ENCODE data around the gene POTEM.
"Not testable (repeated sequence)": the region's sequence is repeated elsewhere in the genome, so short reads cannot be mapped to it uniquely, and the experiment has no call there.

POTEM gene

GRCh38 chr14:18967134-18967533 lies at the start of gene POTEM:
POTEM (plus strand) TSS chr14:18967434; CDS start chr14:18967486, 52 bp downstream.
- DNase-seq = not testable (repeated sequence)

GRCh38 chr14:18918345-18918744 lies 48.9 kb upstream of the POTEM start:
- DNase-seq = not testable (repeated sequence)

GRCh38 chr14:18920052-18920451 lies 47.2 kb upstream of the POTEM start:
- not testable (repeated sequence) for DNase-seq

- not testable (repeated sequence) for DNase-seq
These were observed 46.1 kb upstream of the POTEM start for GRCh38 chr14:18921055-18921701.

GRCh38 chr14:18936848-18937247 lies 30.4 kb upstream of the POTEM start:
- not testable (repeated sequence) for DNase-seq

GRCh38 chr14:18938733-18939132 lies 28.5 kb upstream of the POTEM start:
- not testable (repeated sequence) for DNase-seq

GRCh38 chr14:18949939-18950338 lies 17.3 kb upstream of the POTEM start:
- DNase-seq = not testable (repeated sequence)

- DNase-seq = not testable (repeated sequence)
These were observed 14.1 kb upstream of the POTEM start for GRCh38 chr14:18953085-18953484.

- not testable (repeated sequence) for DNase-seq
These were observed 11.4 kb upstream of the POTEM start for GRCh38 chr14:18955816-18956215.

- DNase-seq = not testable (repeated sequence)
These were observed 5.7 kb upstream of the POTEM start for GRCh38 chr14:18961576-18961975.

- DNase-seq = not testable (repeated sequence)
These were observed 5.1 kb upstream of the POTEM start for GRCh38 chr14:18962143-18962542.

- not testable (repeated sequence) for DNase-seq
These were observed 4.0 kb upstream of the POTEM start for GRCh38 chr14:18963276-18963675.

- DNase-seq = not testable (repeated sequence)
These were observed 2.4 kb upstream of the POTEM start for GRCh38 chr14:18964878-18965277.

GRCh38 chr14:19002566-19002965 lies 35.3 kb downstream of the POTEM start:
- DNase-seq = not testable (repeated sequence)

- not testable (repeated sequence) for DNase-seq
These were observed 39.3 kb downstream of the POTEM start for GRCh38 chr14:19006490-19006889.

- not testable (repeated sequence) for DNase-seq
These were observed 40.4 kb downstream of the POTEM start for GRCh38 chr14:19007678-19008077.

GRCh38 chr14:19011029-19011428 lies 43.8 kb downstream of the POTEM start:
- DNase-seq = not testable (repeated sequence)

GRCh38 chr14:19011703-19012102 lies 44.5 kb downstream of the POTEM start:
- not testable (repeated sequence) for DNase-seq

- DNase-seq = not testable (repeated sequence)
These were observed 48.0 kb downstream of the POTEM start for GRCh38 chr14:19015185-19015584.

- not testable (repeated sequence) for DNase-seq
These were observed 57.9 kb downstream of the POTEM start for GRCh38 chr14:19025080-19025589.

GRCh38 chr14:19026649-19027351 lies 59.6 kb downstream of the POTEM start:
- DNase-seq = not testable (repeated sequence)

- not testable (repeated sequence) for DNase-seq
These were observed 60.7 kb downstream of the POTEM start for GRCh38 chr14:19027895-19028294.

GRCh38 chr14:19036811-19037382 lies 69.7 kb downstream of the POTEM start:
- DNase-seq = not testable (repeated sequence)
